ENCODE measurements around the gene SRXN1.
A peak's percentile ranks its signal among the peaks of the same experiment; 100 is the strongest.

SRXN1 gene

GRCh38 chr20:652615-653109, 338 bp downstream of the SRXN1 start:
- H3K9me3 ChIP-seq (ENCODE audit: insufficient read depth, low read depth, low read length), result no peaks in the 10 kb centered on the region
- WGBS, result 3% methylated on average over 36 of the region's 36 CpGs
- H3K27me3 ChIP-seq (ENCODE audit: insufficient read depth, low read length), result peaks cover 10% of the 10 kb centered on the region
- H3K27ac ChIP-seq (ENCODE audit: low read depth, low read length), result no peak overlapping the region
- peak overlapping the region; percentile 80 for H3K9ac ChIP-seq (ENCODE audit: low read depth, low read length)
- H3K36me3 ChIP-seq (ENCODE audit: insufficient read depth, low read length), result peaks cover 28% of the 10 kb centered on the region
- H3K4me1 ChIP-seq (ENCODE audit: insufficient read depth, low read length), result peaks cover 29% of the 10 kb centered on the region
- peak overlapping the region; percentile 80 for H3K4me3 ChIP-seq (ENCODE audit: low read length)

DNA sequence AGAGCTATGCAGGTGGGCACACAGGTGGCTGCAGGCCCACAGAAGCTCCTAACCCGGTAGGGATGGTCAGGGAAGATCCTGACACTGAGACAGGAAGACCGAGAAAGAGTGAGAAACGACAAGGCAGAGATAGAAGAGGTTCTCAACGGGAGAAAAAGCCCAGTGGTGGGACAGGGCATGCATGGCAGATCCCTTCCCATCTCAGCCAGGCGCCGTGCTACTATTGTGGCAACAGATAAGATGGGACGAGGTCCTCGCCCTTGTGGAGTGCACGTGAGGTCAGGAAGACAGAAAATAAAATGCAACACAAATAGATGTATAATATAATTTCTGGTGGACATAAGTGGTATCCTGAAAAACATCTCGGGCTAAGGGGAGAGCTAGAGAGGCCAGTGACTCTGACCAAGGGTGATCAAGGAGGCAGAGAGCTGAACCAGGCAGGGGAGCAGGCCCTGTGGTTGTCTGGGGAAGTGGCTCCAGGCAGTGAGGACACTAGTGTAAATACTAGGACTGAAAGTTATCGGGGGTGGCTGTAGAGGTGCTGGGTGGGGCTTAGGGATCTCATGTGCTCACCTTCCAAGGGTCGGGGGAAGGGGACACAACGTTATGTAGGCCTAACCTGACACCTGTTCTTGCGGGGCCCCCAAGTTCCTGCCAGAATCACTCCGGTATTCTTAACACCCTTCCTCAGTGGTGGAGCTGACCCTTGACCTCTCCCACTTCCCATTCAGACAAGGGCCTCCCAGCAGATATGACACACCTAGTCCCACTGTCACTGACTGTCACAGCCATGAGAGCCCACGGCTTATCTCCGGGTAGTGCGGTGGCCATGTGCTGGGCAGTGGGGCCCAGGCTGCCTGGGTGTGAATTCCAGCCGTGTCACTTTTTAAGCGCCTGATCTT, 1.0 kb downstream of the SRXN1 start:
- Histone ChIP-seq H3K4me3 (ENCODE audit: low read length) (peak overlapping the region; percentile 80), H3K9me3 (ENCODE audit: insufficient read depth, low read depth, low read length) (no peaks in the 10 kb centered on the region), H3K27me3 (ENCODE audit: insufficient read depth, low read length) (peaks cover 10% of the 10 kb centered on the region), H3K27ac (ENCODE audit: low read depth, low read length) (no peak overlapping the region), H3K9ac (ENCODE audit: low read depth, low read length) (peak overlapping the region; percentile 80), H3K36me3 (ENCODE audit: insufficient read depth, low read length) (peaks cover 35% of the 10 kb centered on the region), H3K4me1 (ENCODE audit: insufficient read depth, low read length) (peaks cover 22% of the 10 kb centered on the region)
- 72% methylated on average over 20 of the region's 20 CpGs for WGBS

GRCh38 chr20:650954-651353, 2.0 kb downstream of the SRXN1 start:
- 90% methylated on average over 5 of the region's 5 CpGs for WGBS
- Histone ChIP-seq H3K9ac (ENCODE audit: low read depth, low read length) (no peak overlapping the region), H3K36me3 (ENCODE audit: insufficient read depth, low read length) (peaks cover 40% of the 10 kb centered on the region), H3K4me1 (ENCODE audit: insufficient read depth, low read length) (peaks cover 18% of the 10 kb centered on the region), H3K27ac (ENCODE audit: low read depth, low read length) (no peak overlapping the region), H3K4me3 (ENCODE audit: low read length) (no peak overlapping the region), H3K9me3 (ENCODE audit: insufficient read depth, low read depth, low read length) (no peaks in the 10 kb centered on the region), H3K27me3 (ENCODE audit: insufficient read depth, low read length) (peaks cover 10% of the 10 kb centered on the region)

DNA sequence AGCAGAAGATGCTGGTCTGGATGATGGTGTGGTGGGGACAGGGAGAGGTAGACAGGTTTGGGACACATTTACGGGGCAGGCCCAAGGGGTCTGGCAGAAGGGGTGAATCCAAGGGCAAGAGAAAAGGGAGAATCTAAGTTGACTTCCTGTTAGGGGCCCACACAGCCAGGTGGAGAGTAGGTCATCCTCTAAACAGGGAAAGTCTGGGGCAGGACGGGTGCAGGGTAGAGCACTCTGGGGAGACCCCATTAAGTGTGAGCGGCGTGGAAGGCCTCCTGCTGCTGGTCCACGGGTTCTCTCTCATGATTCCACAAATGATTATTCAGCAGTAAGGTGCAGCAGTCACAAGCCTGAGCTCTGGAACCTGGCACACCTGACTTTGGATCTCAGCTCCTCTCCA, 2.7 kb downstream of the SRXN1 start:
- WGBS, result 91% methylated on average over 5 of the region's 5 CpGs
- Histone ChIP-seq H3K27ac (ENCODE audit: low read depth, low read length) (no peak overlapping the region), H3K36me3 (ENCODE audit: insufficient read depth, low read length) (peaks cover 40% of the 10 kb centered on the region), H3K27me3 (ENCODE audit: insufficient read depth, low read length) (peaks cover 10% of the 10 kb centered on the region), H3K4me3 (ENCODE audit: low read length) (no peak overlapping the region), H3K9me3 (ENCODE audit: insufficient read depth, low read depth, low read length) (no peaks in the 10 kb centered on the region), H3K4me1 (ENCODE audit: insufficient read depth, low read length) (peaks cover 22% of the 10 kb centered on the region), H3K9ac (ENCODE audit: low read depth, low read length) (no peak overlapping the region)

- peaks cover 40% of the 10 kb centered on the region for H3K36me3 ChIP-seq (ENCODE audit: insufficient read depth, low read length)
- peaks cover 13% of the 10 kb centered on the region for H3K4me1 ChIP-seq (ENCODE audit: insufficient read depth, low read length)
- H3K27me3 ChIP-seq (ENCODE audit: insufficient read depth, low read length), result no peaks in the 10 kb centered on the region
- H3K27ac ChIP-seq (ENCODE audit: low read depth, low read length), result no peak overlapping the region
- no peak overlapping the region for H3K9ac ChIP-seq (ENCODE audit: low read depth, low read length)
- no peak overlapping the region for H3K4me3 ChIP-seq (ENCODE audit: low read length)
- 95% methylated on average over 2 of the region's 2 CpGs for WGBS
- no peaks in the 10 kb centered on the region for H3K9me3 ChIP-seq (ENCODE audit: insufficient read depth, low read depth, low read length)
Measured at GRCh38 chr20:647479-648019, 5.5 kb downstream of the SRXN1 start.

GRCh38 chr20:646868-647233, 6.1 kb downstream of the SRXN1 start:
- no peak overlapping the region for H3K9ac ChIP-seq (ENCODE audit: low read depth, low read length)
- no peak overlapping the region for H3K27ac ChIP-seq (ENCODE audit: low read depth, low read length)
- H3K4me3 ChIP-seq (ENCODE audit: low read length), result no peak overlapping the region
- WGBS, result 92% methylated on average over 2 of the region's 2 CpGs
- peaks cover 6% of the 10 kb centered on the region for H3K4me1 ChIP-seq (ENCODE audit: insufficient read depth, low read length)
- no peaks in the 10 kb centered on the region for H3K27me3 ChIP-seq (ENCODE audit: insufficient read depth, low read length)
- H3K36me3 ChIP-seq (ENCODE audit: insufficient read depth, low read length), result peaks cover 40% of the 10 kb centered on the region
- H3K9me3 ChIP-seq (ENCODE audit: insufficient read depth, low read depth, low read length), result no peaks in the 10 kb centered on the region

GRCh38 chr20:646107-646867, 6.7 kb downstream of the SRXN1 start:
- H3K9ac ChIP-seq (ENCODE audit: low read depth, low read length), result no peak overlapping the region
- no peak overlapping the region for H3K4me3 ChIP-seq (ENCODE audit: low read length)
- H3K27me3 ChIP-seq (ENCODE audit: insufficient read depth, low read length), result no peaks in the 10 kb centered on the region
- H3K27ac ChIP-seq (ENCODE audit: low read depth, low read length), result no peak overlapping the region
- 81% methylated on average over 10 of the region's 10 CpGs for WGBS
- peaks cover 40% of the 10 kb centered on the region for H3K36me3 ChIP-seq (ENCODE audit: insufficient read depth, low read length)
- H3K4me1 ChIP-seq (ENCODE audit: insufficient read depth, low read length), result peaks cover 5% of the 10 kb centered on the region; the same call in 1 of the 2 replicates
- no peaks in the 10 kb centered on the region for H3K9me3 ChIP-seq (ENCODE audit: insufficient read depth, low read depth, low read length)

GRCh38 chr20:645318-646106, 7.5 kb downstream of the SRXN1 start:
- Histone ChIP-seq H3K27ac (ENCODE audit: low read depth, low read length) (no peak overlapping the region), H3K9me3 (ENCODE audit: insufficient read depth, low read depth, low read length) (no peaks in the 10 kb centered on the region), H3K4me3 (ENCODE audit: low read length) (no peak overlapping the region), H3K27me3 (ENCODE audit: insufficient read depth, low read length) (no peaks in the 10 kb centered on the region), H3K36me3 (ENCODE audit: insufficient read depth, low read length) (peaks cover 35% of the 10 kb centered on the region), H3K9ac (ENCODE audit: low read depth, low read length) (no peak overlapping the region), H3K4me1 (ENCODE audit: insufficient read depth, low read length) (peaks cover 5% of the 10 kb centered on the region; the same call in 1 of the 2 replicates)
- 18% methylated on average over 20 of the region's 20 CpGs for WGBS

- 88% methylated on average over 9 of the region's 11 CpGs for WGBS
- peaks cover 28% of the 10 kb centered on the region for H3K36me3 ChIP-seq (ENCODE audit: insufficient read depth, low read length)
- no peaks in the 10 kb centered on the region for H3K27me3 ChIP-seq (ENCODE audit: insufficient read depth, low read length)
- H3K27ac ChIP-seq (ENCODE audit: low read depth, low read length), result no peak overlapping the region
- H3K9me3 ChIP-seq (ENCODE audit: insufficient read depth, low read depth, low read length), result no peaks in the 10 kb centered on the region
- peaks cover 5% of the 10 kb centered on the region; the same call in 1 of the 2 replicates for H3K4me1 ChIP-seq (ENCODE audit: insufficient read depth, low read length)
- H3K9ac ChIP-seq (ENCODE audit: low read depth, low read length), result no peak overlapping the region
- no peak overlapping the region for H3K4me3 ChIP-seq (ENCODE audit: low read length)
Measured at GRCh38 chr20:644692-645317, 8.2 kb downstream of the SRXN1 start.

GRCh38 chr20:642398-643174, 10.4 kb downstream of the SRXN1 start:
- Histone ChIP-seq H3K36me3 (ENCODE audit: insufficient read depth, low read length) (peaks cover 11% of the 10 kb centered on the region), H3K27ac (ENCODE audit: low read depth, low read length) (no peak overlapping the region), H3K4me1 (ENCODE audit: insufficient read depth, low read length) (peaks cover 5% of the 10 kb centered on the region; the same call in 1 of the 2 replicates), H3K4me3 (ENCODE audit: low read length) (no peak overlapping the region), H3K9ac (ENCODE audit: low read depth, low read length) (no peak overlapping the region), H3K27me3 (ENCODE audit: insufficient read depth, low read length) (no peaks in the 10 kb centered on the region), H3K9me3 (ENCODE audit: insufficient read depth, low read depth, low read length) (no peaks in the 10 kb centered on the region)
- 56% methylated on average over 57 of the region's 57 CpGs for WGBS

Measured in HUES64 (cell line).